CD4-positive, alpha-beta T cell treated with Interleukin-17A for 4 hours (primary cell): ENCODE measurements around the gene ADNP2.
A peak's percentile ranks its signal among the peaks of the same experiment; 100 is the strongest.
"Not testable (repeated sequence)": the region's sequence is repeated elsewhere in the genome, so short reads cannot be mapped to it uniquely, and the experiment has no call there.

ENCODE experiments used
- DNase-seq: peaks from one replicate; pipeline ENCODE4 v3.0.0-alpha.2; 2020; ENCODE audit warnings: mixed read lengths

Gene ADNP2

DNA sequence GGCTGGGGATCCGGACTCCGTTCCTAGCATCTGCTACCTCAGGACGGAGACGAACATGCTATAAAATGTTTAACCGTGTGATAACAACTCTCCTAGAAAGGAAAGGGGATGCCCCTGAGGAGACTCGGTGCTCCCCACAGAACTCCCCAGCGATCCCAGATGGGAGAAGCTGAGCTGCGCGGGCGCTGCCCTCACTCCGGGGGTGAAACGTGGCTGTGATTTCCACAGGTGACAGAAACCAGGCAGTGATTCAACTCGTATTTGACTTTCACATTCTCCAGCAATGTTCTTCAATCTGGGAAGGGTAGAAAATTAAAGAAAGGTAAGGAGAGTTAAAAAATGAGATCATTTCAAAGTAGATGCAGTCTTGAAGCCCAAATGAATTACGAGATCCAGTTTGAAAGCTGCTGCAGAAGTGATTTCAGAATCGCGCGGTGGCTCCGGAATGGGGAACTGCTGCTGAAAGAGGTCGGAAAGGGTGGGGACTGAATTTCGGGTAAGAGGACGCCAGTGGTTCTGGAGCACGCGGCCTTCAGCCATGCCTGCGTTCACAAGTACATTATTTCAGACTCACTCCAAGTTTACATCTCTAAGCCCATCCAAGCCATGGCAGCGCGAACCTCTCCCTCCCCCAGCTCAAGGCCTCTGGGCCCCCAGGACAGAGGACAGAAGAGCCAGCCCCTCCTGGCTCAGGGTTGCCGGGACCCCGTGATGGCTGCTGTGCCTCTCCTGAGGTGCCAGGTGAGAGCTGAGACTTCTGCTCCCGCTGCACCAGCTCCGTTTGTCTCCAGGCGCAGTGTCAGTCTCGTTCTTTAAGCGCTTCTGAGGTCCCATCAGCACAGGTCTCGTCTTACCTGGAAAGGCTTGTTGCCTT is 39.5 kb downstream of the ADNP2 start:
- no peak for DNase-seq

GRCh38 chr18:80149667-80150066 is 40.6 kb downstream of the ADNP2 start:
- DNase-seq, result no peak

DNA sequence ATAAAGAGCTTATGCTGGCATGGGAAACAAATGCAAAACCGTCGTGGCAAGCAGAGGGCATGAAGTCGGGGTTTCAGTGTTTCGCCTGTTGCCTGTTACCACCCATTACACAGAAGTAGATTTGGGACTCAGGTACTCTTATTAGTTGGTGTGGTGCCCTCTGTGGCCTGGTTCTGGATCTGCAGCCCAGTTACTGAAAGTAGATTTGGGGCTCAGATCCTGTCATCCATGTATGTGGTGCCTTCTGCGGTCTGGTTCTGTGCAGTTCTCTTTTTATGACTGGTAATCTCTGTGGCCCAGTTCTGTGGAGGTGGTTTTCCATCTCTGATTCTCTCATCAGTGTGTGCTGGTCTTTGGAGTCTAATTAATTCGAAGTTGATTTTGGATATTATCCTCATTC is 45.2 kb downstream of the ADNP2 start:
- DNase-seq, result peak; percentile 23

GRCh38 chr18:80157708-80158343 is 48.8 kb downstream of the ADNP2 start:
- peak; percentile 73 for DNase-seq

GRCh38 chr18:80158365-80158764 is 49.3 kb downstream of the ADNP2 start:
- no peak for DNase-seq

GRCh38 chr18:80159713-80160636 is 50.9 kb downstream of the ADNP2 start:
- peak; percentile 38 for DNase-seq

DNA sequence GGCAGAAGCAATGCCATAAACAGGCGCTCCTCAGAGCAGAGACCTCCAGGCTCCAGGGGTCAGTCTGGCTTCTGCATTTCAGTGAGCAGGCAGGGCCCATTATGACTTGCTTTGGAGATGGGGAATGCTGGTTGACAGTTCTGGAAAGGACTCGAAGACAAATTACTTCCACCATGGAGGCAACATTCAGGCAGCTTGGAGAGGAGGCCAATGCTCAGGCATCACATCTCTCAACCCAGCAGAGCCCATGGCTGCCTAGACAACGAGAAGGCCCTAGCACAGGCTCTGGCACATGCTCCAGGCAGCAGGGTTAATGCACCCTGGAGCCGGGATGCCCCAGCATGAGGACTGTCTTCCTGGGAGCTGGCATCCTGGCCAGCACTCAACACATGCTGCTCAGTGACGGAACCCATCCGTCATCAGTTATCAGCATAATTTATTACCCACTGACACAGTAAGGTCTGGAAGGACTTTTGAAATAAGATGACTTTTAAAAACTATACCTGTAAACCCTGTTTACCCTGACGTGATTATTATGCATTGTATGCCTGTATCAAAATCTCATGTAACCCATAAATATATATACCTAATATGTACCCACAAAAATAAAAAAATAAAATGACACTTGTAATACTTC is 52.8 kb downstream of the ADNP2 start:
- no peak for DNase-seq

GRCh38 chr18:80163183-80163582 is 54.1 kb downstream of the ADNP2 start:
- DNase-seq, result no peak

DNA sequence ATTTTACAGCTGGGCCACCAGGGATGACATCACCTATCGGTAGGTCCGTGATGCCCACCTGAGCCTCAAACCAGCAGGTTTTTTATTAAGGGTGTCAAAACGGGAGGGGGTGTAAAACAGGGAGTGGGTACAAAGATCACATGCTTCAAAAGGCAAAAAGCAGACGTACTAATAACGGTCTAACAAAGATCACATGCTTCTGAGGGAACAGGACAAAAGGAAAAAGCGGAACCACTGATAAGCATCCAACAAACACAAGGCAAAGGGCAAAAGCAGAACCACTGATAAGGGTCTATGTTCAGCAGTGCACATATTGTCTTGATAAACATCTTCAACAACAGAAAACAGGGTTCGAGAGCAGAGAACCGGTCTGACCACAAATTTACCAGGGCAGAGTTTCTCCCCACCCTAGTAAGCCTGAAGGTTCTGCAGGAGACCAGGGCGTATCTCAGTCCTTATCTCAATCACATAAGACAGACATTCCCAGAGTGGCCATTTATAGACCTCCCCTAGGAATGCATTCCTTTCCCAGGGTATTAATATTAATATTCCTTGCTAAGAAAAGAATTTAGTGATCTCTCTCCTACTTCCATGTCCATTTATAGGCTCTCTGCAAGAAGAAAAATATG is 55.8 kb downstream of the ADNP2 start:
- DNase-seq, result not testable (repeated sequence)

DNA sequence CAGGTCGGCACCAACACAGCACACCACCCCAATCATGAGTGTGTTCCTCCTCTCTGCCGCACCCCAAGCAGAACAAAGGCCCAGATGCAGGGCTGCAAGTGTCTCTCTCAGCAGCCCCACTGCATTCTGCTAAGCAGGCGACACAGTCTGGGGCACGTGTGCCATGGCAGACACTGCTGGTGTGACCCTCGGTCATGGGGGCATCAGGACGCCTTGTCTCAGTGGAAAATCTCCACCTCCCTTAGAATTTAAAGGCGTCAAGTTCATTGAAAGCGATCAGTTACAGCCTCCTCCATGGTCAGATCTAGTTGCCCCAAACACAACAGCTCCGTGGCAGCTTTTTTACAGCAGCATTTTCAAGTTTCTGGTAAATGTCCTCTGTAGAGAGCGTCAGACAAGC is 57.2 kb downstream of the ADNP2 start:
- DNase-seq, result no peak

DNA sequence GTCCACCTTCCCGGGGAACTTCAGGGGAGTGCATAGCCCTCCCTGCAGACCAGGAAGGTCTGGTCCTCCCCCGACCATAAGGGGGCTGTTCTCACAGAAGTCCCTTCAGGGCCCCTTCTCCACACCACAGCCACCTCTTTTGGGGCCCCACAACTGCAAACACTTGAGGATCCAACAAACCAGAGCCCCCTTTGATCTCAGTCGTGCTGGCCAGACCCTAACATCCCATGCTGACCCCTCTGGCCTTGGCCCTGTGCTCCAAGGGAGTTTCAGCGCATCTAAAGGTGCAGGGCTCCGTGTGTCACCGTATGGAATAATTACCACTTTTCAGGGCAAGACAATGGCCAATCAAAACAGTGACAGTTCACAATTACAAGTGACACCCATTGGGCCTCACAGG is 57.7 kb downstream of the ADNP2 start:
- DNase-seq, result no peak

DNA sequence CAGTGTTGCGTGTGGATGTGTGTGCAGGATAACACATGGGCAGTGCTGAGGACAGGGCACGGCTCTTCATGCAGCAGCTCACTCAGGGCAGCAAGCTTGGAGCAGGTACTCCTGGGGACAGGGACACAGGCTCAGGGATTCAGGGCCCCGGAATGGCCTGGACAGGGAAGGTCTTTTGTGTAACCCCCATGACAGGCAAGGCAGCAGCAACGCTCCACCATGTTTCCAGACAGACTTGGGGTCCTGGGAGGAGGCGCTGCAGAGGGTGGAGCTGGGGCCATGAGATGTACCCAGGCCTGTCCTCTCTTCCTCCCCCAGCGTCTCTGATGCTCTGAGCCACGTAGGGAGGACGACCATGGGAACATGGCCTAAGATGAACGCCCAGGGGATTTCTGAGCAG is 58.3 kb downstream of the ADNP2 start:
- no peak for DNase-seq

DNA sequence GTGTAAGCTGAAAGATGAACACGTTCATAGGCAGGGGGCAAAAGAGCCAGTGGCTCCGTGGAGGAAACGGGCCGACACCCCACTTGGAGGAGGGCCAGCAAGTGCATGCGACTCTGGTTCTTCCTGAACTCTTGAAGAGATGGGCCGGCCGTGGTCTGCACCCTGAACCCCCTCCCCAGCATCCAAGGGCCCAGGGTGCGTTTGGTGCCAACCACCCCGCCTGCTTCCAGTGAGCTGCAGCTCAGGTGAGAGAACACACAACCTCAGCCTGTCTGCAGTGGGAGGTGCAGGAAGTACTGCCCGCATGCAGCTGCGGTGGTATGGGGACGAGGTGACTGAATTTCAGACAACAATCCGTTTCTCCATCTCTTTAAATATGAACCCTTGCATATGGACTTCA is 58.9 kb downstream of the ADNP2 start:
- peak; percentile 5 for DNase-seq

GRCh38 chr18:80168346-80168745 is 59.3 kb downstream of the ADNP2 start:
- no peak for DNase-seq

DNA sequence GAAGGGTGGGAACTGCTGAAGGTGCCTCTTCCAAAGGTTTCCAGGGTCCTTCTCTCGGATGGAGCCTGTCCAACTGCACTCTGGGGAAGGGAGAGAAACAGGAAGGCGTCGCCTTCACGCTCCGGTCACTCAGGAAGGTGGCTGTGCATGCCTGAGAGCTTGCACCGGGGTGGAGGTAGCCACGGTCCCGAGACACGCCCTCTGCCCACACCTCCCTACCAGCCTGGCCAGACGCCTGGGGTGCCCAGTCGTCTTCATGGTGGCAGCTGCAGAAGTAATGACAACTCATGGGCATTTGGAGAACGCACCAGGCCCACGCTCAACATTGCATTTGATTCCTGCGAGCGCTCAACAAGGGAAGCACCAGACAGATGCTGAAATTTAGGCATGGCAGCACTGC is 59.9 kb downstream of the ADNP2 start:
- no peak for DNase-seq

DNA sequence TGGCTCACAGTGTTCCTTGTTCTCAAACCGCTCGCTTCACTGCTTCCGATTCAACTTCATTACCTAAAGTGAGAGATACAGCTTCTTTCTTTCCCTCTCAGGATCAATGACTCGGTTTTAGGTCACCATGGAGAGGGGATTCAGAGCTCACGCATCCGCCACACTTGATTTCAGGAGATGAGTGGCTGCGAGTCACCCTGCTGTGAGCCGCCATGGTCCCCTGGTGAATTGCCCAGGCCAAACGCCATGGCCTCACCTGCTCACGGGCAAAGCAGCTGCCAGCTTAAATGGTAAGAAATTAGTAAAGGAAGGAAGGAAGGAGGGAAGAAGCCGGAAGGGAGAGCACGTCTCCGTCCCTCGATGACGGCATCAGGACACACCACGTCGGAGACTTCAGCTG is 60.5 kb downstream of the ADNP2 start:
- no peak for DNase-seq

DNA sequence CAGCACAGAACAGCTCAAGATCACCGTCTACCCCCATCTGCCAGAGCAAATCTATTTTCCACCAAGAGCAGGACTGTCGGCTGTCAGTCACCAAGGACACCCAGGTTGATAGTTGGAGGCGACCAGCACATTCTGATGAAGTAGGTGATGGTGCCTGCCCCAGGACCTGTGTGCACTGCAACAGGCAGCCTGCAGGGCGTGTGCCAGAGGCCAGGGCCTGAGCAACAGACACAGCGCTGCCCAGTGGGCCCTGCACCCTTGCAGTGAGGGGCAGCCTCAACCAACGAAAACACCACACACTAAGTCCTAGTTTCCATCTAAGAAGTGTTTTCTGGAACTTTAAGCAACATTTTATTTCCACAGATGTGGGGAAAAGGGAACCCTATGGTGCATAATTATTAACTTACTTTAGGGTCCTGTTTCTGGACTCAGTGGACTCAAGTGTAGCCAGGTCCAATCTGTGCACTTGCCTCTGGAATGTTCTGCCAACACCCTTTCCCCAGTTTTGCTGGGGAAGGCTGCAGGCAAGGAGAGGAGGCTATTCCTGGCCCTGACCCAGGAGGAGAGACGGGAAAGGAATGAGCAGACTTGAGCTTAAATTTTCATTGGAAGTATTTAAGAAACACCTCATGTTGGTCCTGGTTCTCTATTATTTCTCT is 61.5 kb downstream of the ADNP2 start:
- DNase-seq, result no peak

GRCh38 chr18:80171054-80171872 is 62.2 kb downstream of the ADNP2 start:
- peak; percentile 50 for DNase-seq

DNA sequence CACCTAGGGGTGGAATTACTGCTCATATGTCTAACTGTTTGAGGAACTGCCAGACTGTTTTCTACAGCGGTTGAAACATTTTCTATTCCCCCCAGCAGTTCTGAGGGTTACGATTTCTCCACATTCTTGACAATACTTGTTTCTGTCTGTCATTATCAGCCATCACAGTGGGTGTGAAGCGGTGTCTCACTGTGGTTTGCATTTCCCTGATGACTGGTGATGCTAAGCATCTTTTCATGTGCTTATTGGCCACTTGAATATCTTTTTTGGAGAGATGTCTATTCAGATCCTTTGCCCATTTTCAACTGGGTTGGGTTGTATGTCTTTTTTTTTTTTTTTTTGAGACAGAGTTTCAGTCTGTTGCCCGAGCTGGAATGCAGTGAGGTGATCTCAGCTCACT is 63.0 kb downstream of the ADNP2 start:
- DNase-seq, result no peak

DNA sequence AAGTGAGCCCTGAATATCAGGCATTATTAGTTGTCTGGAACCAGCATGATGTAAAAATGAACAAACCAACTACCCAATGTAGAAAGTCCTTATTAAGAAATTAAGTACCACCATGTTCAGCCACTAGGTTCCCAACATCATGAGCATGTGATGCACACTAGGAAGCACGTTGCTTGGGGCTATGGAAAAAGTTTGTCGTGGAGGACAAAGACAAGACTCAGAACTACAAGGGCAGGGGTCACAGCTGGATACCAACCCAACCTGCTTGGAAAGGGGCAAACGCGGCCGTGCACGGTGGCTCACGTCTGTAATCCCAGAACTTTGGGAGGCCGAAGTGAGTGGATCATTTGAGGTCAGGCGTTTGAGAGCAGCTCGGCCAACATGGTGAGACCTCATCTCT is 64.0 kb downstream of the ADNP2 start:
- DNase-seq, result no peak
